Measurements from ENCODE around the gene DKKL1. TPM values are rescaled to one million over a fixed set of nuclear protein-coding genes. Genes with fewer than 3 reads are reported as not detected.
"Not testable (repeated sequence)": the region's sequence is repeated elsewhere in the genome, so short reads cannot be mapped to it uniquely, and the experiment has no call there.

DKKL1 gene
- total and polyA plus RNA-seq, 5 donors, result 0.50 to 0.71 (median 0.59) TPM; not detected in 2

GRCh38 chr19:49331616-49332055 is 32.0 kb upstream of the DKKL1 start:
- WGBS, result 71% methylated on average over 2 of the region's 2 CpGs
- Histone ChIP-seq H3K27ac (ENCODE audit: low read length) (no peak overlapping the region), H3K4me1 (ENCODE audit: control insufficient read depth, insufficient read depth, low read length) (no peaks in the 10 kb centered on the region), H3K4me3 (ENCODE audit: low read length) (no peak overlapping the region), H3K27me3 (ENCODE audit: control insufficient read depth, insufficient read depth) (no peaks in the 10 kb centered on the region), H3K9me3 (ENCODE audit: control insufficient read depth, low read length) (no peaks in the 10 kb centered on the region)
- ATAC-seq, result peak; percentile 73 to 78
- intact Hi-C loops (cut with DNase I), result no loop called here
- DNase-seq, result no peak

- DNase-seq; H3K9me3 ChIP-seq (ENCODE audit: control insufficient read depth, low read length); ATAC-seq; H3K27me3 ChIP-seq (ENCODE audit: control insufficient read depth, insufficient read depth); H3K4me1 ChIP-seq (ENCODE audit: control insufficient read depth, insufficient read depth, low read length); H3K4me3 ChIP-seq (ENCODE audit: low read length); H3K27ac ChIP-seq (ENCODE audit: low read length); intact Hi-C loops (cut with DNase I): not testable (repeated sequence)
- WGBS, result 91% methylated on average over 13 of the region's 13 CpGs
Measured at GRCh38 chr19:49332691-49333417, 30.8 kb upstream of the DKKL1 start.

- no peak overlapping the region for H3K27ac ChIP-seq (ENCODE audit: low read length)
- H3K4me3 ChIP-seq (ENCODE audit: low read length), result no peak overlapping the region
- intact Hi-C loops (cut with DNase I), result no loop called here
- H3K27me3 ChIP-seq (ENCODE audit: control insufficient read depth, insufficient read depth), result no peaks in the 10 kb centered on the region
- no peaks in the 10 kb centered on the region for H3K4me1 ChIP-seq (ENCODE audit: control insufficient read depth, insufficient read depth, low read length)
- 71% methylated on average over 3 of the region's 3 CpGs for WGBS
- DNase-seq (no peak), ATAC-seq (no peak)
- no peaks in the 10 kb centered on the region for H3K9me3 ChIP-seq (ENCODE audit: control insufficient read depth, low read length)
Measured at GRCh38 chr19:49333418-49333805, 30.3 kb upstream of the DKKL1 start.

GRCh38 chr19:49333811-49334288 is 29.8 kb upstream of the DKKL1 start:
- no peak overlapping the region for H3K27ac ChIP-seq (ENCODE audit: low read length)
- no peak overlapping the region for H3K4me3 ChIP-seq (ENCODE audit: low read length)
- DNase-seq (peak in 1 of 3 donors; percentile 68), ATAC-seq (no peak)
- intact Hi-C loops (cut with DNase I), result no loop called here
- H3K27me3 ChIP-seq (ENCODE audit: control insufficient read depth, insufficient read depth), result no peaks in the 10 kb centered on the region
- H3K9me3 ChIP-seq (ENCODE audit: control insufficient read depth, low read length), result no peaks in the 10 kb centered on the region
- WGBS, result 34% methylated on average over 8 of the region's 8 CpGs
- no peaks in the 10 kb centered on the region for H3K4me1 ChIP-seq (ENCODE audit: control insufficient read depth, insufficient read depth, low read length)

GRCh38 chr19:49335071-49335783 is 28.4 kb upstream of the DKKL1 start, which contains the start of gene CD37:
CD37 (plus strand) TSS chr19:49335406; CDS start chr19:49335541, 135 bp downstream.
- H3K4me1 ChIP-seq (ENCODE audit: control insufficient read depth, insufficient read depth, low read length), result no peaks in the 10 kb centered on the region
- peak within 1 kb of the TSS; percentile 21 for H3K4me3 ChIP-seq (ENCODE audit: low read length)
- DNase-seq, result no peak
- no peak for ATAC-seq
- no peak within 1 kb of the TSS for H3K27ac ChIP-seq (ENCODE audit: low read length)
- H3K27me3 ChIP-seq (ENCODE audit: control insufficient read depth, insufficient read depth), result no peaks in the 10 kb centered on the region
- 74% methylated on average over 13 of the region's 13 CpGs for WGBS
- intact Hi-C loops (cut with DNase I), result no loop called here
- H3K9me3 ChIP-seq (ENCODE audit: control insufficient read depth, low read length), result no peaks in the 10 kb centered on the region

- H3K27ac ChIP-seq (ENCODE audit: low read length), result no peak overlapping the region
- H3K4me1 ChIP-seq (ENCODE audit: control insufficient read depth, insufficient read depth, low read length), result no peaks in the 10 kb centered on the region
- H3K4me3 ChIP-seq (ENCODE audit: low read length), result peak overlapping the region; percentile 21
- H3K27me3 ChIP-seq (ENCODE audit: control insufficient read depth, insufficient read depth), result no peaks in the 10 kb centered on the region
- ATAC-seq (no peak), DNase-seq (no peak)
- H3K9me3 ChIP-seq (ENCODE audit: control insufficient read depth, low read length), result no peaks in the 10 kb centered on the region
- 84% methylated on average over 14 of the region's 14 CpGs for WGBS
- intact Hi-C loops (cut with DNase I), result no loop called here
Measured at GRCh38 chr19:49335784-49336481, 27.7 kb upstream of the DKKL1 start.

GRCh38 chr19:49336482-49337266 is 27.0 kb upstream of the DKKL1 start:
- intact Hi-C loops (cut with DNase I), result no loop called here
- ATAC-seq, result no peak
- Histone ChIP-seq H3K27ac (ENCODE audit: low read length) (no peak overlapping the region), H3K27me3 (ENCODE audit: control insufficient read depth, insufficient read depth) (no peaks in the 10 kb centered on the region), H3K4me1 (ENCODE audit: control insufficient read depth, insufficient read depth, low read length) (no peaks in the 10 kb centered on the region), H3K9me3 (ENCODE audit: control insufficient read depth, low read length) (no peaks in the 10 kb centered on the region), H3K4me3 (ENCODE audit: low read length) (no peak overlapping the region)
- WGBS, result 86% methylated on average over 10 of the region's 10 CpGs
- no peak for DNase-seq

GRCh38 chr19:49337267-49338022 is 26.2 kb upstream of the DKKL1 start:
- intact Hi-C loops (cut with DNase I), result no loop called here
- H3K27ac ChIP-seq (ENCODE audit: low read length), result no peak overlapping the region
- no peaks in the 10 kb centered on the region for H3K4me1 ChIP-seq (ENCODE audit: control insufficient read depth, insufficient read depth, low read length)

GRCh38 chr19:49338023-49338677 is 25.5 kb upstream of the DKKL1 start:
- ATAC-seq (peak in 1 of 2 donors; percentile 0), DNase-seq (no peak)
- Histone ChIP-seq H3K4me3 (ENCODE audit: low read length) (no peak overlapping the region), H3K4me1 (ENCODE audit: control insufficient read depth, insufficient read depth, low read length) (no peaks in the 10 kb centered on the region), H3K27me3 (ENCODE audit: control insufficient read depth, insufficient read depth) (no peaks in the 10 kb centered on the region), H3K27ac (ENCODE audit: low read length) (no peak overlapping the region), H3K9me3 (ENCODE audit: control insufficient read depth, low read length) (no peaks in the 10 kb centered on the region)
- intact Hi-C loops (cut with DNase I), result no loop called here
- WGBS, result 34% methylated on average over 34 of the region's 34 CpGs

More at GRCh38 chr19:49337267-49338022, 26.2 kb upstream of the DKKL1 start:
- H3K9me3 ChIP-seq (ENCODE audit: control insufficient read depth, low read length), result no peaks in the 10 kb centered on the region
- H3K27me3 ChIP-seq (ENCODE audit: control insufficient read depth, insufficient read depth), result no peaks in the 10 kb centered on the region
- ATAC-seq (no peak), DNase-seq (no peak)
- WGBS, result 78% methylated on average over 19 of the region's 19 CpGs
- no peak overlapping the region for H3K4me3 ChIP-seq (ENCODE audit: low read length)
